Left lung (tissue), 10 donors: ENCODE data around the gene CCS. TPM values are rescaled to one million over a fixed set of nuclear protein-coding genes. Genes with fewer than 3 reads are reported as not detected.

ENCODE experiments used
- ATAC-seq: fragments of 200-7000 bp; cut with Tn5 transposase; one replicate; pipeline ENCODE4 v1.9.1; 2020; ENCODE audit warnings: moderate library complexity
- DNase-seq, 4 donors: peaks; one replicate each; pipeline ENCODE4 v3.0.0-alpha.2; 2013 to 2020
- H3K27ac ChIP-seq, 2 donors: fragments of 200-600 bp; sonication (generic) in 1 of 2; one replicate each; pipeline versions ENCODE4 v1.5.0 to v1.8.0; 2020 to 2021
- H3K27me3 ChIP-seq, 2 donors: fragments of 200-600 bp; sonication (generic) in 1 of 2; one replicate each; pipeline versions ENCODE4 v1.5.0 to v1.8.0; 2020 to 2021
- H3K36me3 ChIP-seq, 2 donors: fragments of 200-600 bp; sonication (generic) in 1 of 2; one replicate each; pipeline versions ENCODE4 v1.5.0 to v1.8.0; 2020 to 2021
- H3K4me1 ChIP-seq, 2 donors: fragments of 200-600 bp; one replicate each; pipeline ENCODE4 v1.8.0; 2021
- H3K4me3 ChIP-seq, 2 donors: fragments of 200-600 bp; sonication (generic) in 1 of 2; one replicate each; pipeline versions ENCODE4 v1.5.0 to v1.8.0; 2020 to 2021; ENCODE audit warnings: mild to moderate bottlenecking in 1 of 2
- H3K9me3 ChIP-seq, 2 donors: fragments of 200-600 bp; sonication (generic) in 1 of 2; one replicate each; pipeline versions ENCODE4 v1.5.0 to v1.8.0; 2020 to 2021
- CTCF ChIP-seq, 2 donors: fragments of 200-600 bp; sonication (generic) in 1 of 2; IDR thresholded peaks; one replicate each; pipeline versions ENCODE4 v1.5.0 to v1.8.0; 2021; ENCODE audit warnings: antibody characterized with exemption in 2 of 2
- intact Hi-C, 2 donors: fragments of 100-400 bp; cut with DNase I; formaldehyde crosslinking; loops; one replicate each; pipeline versions ENCODE4 v1.11.2 to v1.14.2; 2022
- polyA plus RNA-seq, 6 donors: library from polyadenylated mRNA; unstranded; fragments of 120-200 nt; gene quantifications; one replicate each; pipeline ENCODE4 v1.2.1, GENCODE V29; 2013; ENCODE audit not compliant: insufficient read length in 6 of 6
- total RNA-seq, 2 donors: library from RNA; stranded (reverse); fragmentation: NEBNext Ultra II Directional; extraction: Animal tissue kit (Norgen Biotek cat#: 25700); gene quantifications; one replicate each; pipeline ENCODE4 v1.2.1, GENCODE V29; 2021
- donor health status: DM: no; HTN: yes; CAD: no.
- donor health status: DM: no; HTN: no; CAD: no.

CCS gene
- total and polyA plus RNA-seq, 8 donors, result 29.0 to 101 (median 82.0) TPM

GRCh38 chr11:66556086-66556485, 36.9 kb upstream of the CCS start:
- Histone ChIP-seq H3K27me3 (peaks cover 0 to 26% of the 10 kb centered on the region in 2 donors), H3K9me3 (no peaks in the 10 kb centered on the region), H3K4me3 (no peak overlapping the region), H3K27ac (no peak overlapping the region), H3K36me3 (no peaks in the 10 kb centered on the region), H3K4me1 (peaks cover 4 to 8% of the 10 kb centered on the region in 2 donors)
- ATAC-seq, result no peak
- intact Hi-C loops, result no loop called here
- TF ChIP-seq CTCF (IDR thresholded peaks at IDR 0.05), result no peak
- peak in 1 of 4 donors; percentile 52 for DNase-seq

- peaks cover 0 to 26% of the 10 kb centered on the region in 2 donors for H3K27me3 ChIP-seq
- no peak overlapping the region for H3K4me3 ChIP-seq
- DNase-seq (peak in 1 of 4 donors; percentile 70), ATAC-seq (no peak)
- no peaks in the 10 kb centered on the region for H3K9me3 ChIP-seq
- H3K36me3 ChIP-seq, result no peaks in the 10 kb centered on the region
- no peak overlapping the region for H3K27ac ChIP-seq
- TF ChIP-seq CTCF (IDR thresholded peaks at IDR 0.05), result no peak
- intact Hi-C loops, result no loop called here
- H3K4me1 ChIP-seq, result peaks cover 4 to 8% of the 10 kb centered on the region in 2 donors
Observed at GRCh38 chr11:66557733-66558326, 35.2 kb upstream of the CCS start.

- DNase-seq (peak in 2 of 4 donors; percentile 32 to 81), ATAC-seq (peak; percentile 38)
- H3K27me3 ChIP-seq, result peaks cover 0 to 26% of the 10 kb centered on the region in 2 donors
- intact Hi-C loops, result no loop called here
- peaks cover 4 to 8% of the 10 kb centered on the region in 2 donors for H3K4me1 ChIP-seq
- TF ChIP-seq CTCF (IDR thresholded peaks at IDR 0.05), result no peak
- no peaks in the 10 kb centered on the region for H3K36me3 ChIP-seq
- H3K4me3 ChIP-seq, result no peak overlapping the region
- H3K27ac ChIP-seq, result no peak overlapping the region
- H3K9me3 ChIP-seq, result no peaks in the 10 kb centered on the region
Observed at GRCh38 chr11:66559142-66559865, 33.7 kb upstream of the CCS start.

- intact Hi-C loops, result no loop called here
Observed at GRCh38 chr11:66559866-66560676, 32.9 kb upstream of the CCS start.

More at GRCh38 chr11:66559866-66560676, 32.9 kb upstream of the CCS start:
- H3K36me3 ChIP-seq, result no peaks in the 10 kb centered on the region
- no peak for TF ChIP-seq CTCF (IDR thresholded peaks at IDR 0.05)
- peak in 1 of 4 donors; percentile 63 for DNase-seq
- ATAC-seq, result no peak
- H3K9me3 ChIP-seq, result no peaks in the 10 kb centered on the region
- no peak overlapping the region for H3K27ac ChIP-seq
- peaks cover 0 to 26% of the 10 kb centered on the region in 2 donors for H3K27me3 ChIP-seq
- H3K4me1 ChIP-seq, result peaks cover 4 to 8% of the 10 kb centered on the region in 2 donors
- no peak overlapping the region for H3K4me3 ChIP-seq
